Activated T-cell treated with anti-CD3 and anti-CD28 coated beads, Interleukin-2, amount 50 U/mL, for 4 hours (primary cell): ENCODE results near the gene CACNA1G. TPM values are rescaled to one million over a fixed set of nuclear protein-coding genes. Genes with fewer than 3 reads are reported as not detected.

Experiments
- ATAC-seq, 2 donors: fragments of 200-7000 bp; cut with Tn5 transposase; one replicate each; pipeline ENCODE4 v1.10.0; 2021
- DNase-seq: peaks from one replicate; pipeline ENCODE4 v3.0.0-alpha.2; 2020
- H3K27me3 Mint-ChIP-seq: one replicate; pipeline ENCODE4 v1.8.0; 2021; ENCODE audit warnings: low read depth, mixed read lengths
- H3K36me3 Mint-ChIP-seq: one replicate; pipeline ENCODE4 v1.8.0; 2022; ENCODE audit warnings: mixed read lengths; ENCODE audit not compliant: insufficient read depth
- H3K4me1 Mint-ChIP-seq: one replicate; pipeline ENCODE4 v1.8.0; 2021; ENCODE audit warnings: low read depth, mixed read lengths
- H3K4me3 Mint-ChIP-seq: one replicate; pipeline ENCODE4 v1.8.0; 2021; ENCODE audit warnings: mild to moderate bottlenecking, moderate library complexity, mixed read lengths
- H3K9me3 Mint-ChIP-seq: one replicate; pipeline ENCODE4 v1.8.0; 2021; ENCODE audit warnings: mixed read lengths
- total RNA-seq, 3 donors: library from RNA; stranded (reverse); gene quantifications; one replicate each; pipeline ENCODE4 v1.2.1, GENCODE V29; 2021

The CACNA1G gene
- total RNA-seq, 3 donors from 2014 or later: 0.03 TPM; not detected in 2

DNA sequence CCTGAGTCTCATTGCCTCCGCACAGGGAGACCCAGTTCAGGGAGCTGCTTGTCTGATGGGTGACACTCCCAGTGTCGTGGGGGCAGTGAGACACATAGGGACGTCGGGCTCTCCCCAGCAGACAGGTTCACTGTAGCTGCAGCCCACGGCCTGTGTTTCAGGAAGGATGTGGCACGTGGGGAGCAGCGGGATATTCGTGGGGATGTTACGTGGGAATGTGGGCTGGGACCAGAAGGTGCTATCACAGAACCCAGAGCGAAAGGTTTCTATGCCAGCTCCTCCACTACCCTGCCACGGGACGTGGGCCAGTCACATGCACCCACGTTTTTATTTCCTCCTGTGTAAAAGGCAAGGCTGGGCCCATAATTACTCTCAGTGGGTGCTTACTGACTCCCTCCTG lies 16.3 kb downstream of the CACNA1G start:
- Mint-ChIP-seq H3K9me3 (no peaks in the 10 kb centered on the region), H3K27me3 (peaks cover 13% of the 10 kb centered on the region), H3K4me3 (no peak overlapping the region), H3K36me3 (no peaks in the 10 kb centered on the region), H3K4me1 (no peaks in the 10 kb centered on the region)
- ATAC-seq: no peak
- DNase-seq: no peak

DNA sequence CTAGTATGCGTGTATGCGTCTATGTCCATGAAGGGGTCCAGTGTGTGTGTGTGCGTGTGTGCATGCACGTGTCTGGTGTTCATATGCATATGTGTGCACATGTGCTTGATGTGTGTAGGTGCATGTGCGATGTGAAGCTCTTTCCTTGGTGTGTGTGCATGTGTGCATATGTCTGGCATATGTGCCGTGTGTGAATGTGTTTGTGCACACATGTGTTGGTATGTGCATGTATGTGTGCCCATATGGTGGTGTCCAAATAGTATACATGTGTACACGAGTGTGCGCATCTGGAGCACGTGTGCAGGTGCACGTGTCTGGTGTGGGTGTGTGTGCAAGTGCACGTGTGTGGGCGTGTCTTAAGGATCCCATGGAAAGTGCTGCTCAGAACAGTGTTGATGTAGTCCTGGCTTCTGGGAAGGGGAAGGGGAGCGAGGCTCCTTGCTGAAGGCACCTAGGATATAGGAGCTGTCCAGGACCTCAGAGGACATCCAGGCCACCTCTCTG lies 17.0 kb downstream of the CACNA1G start:
- H3K4me3 Mint-ChIP-seq: no peak overlapping the region
- no peak for DNase-seq
- H3K36me3 Mint-ChIP-seq: no peaks in the 10 kb centered on the region
- peaks cover 13% of the 10 kb centered on the region for H3K27me3 Mint-ChIP-seq
- H3K9me3 Mint-ChIP-seq: no peaks in the 10 kb centered on the region
- ATAC-seq: no peak
- no peaks in the 10 kb centered on the region for H3K4me1 Mint-ChIP-seq

DNA sequence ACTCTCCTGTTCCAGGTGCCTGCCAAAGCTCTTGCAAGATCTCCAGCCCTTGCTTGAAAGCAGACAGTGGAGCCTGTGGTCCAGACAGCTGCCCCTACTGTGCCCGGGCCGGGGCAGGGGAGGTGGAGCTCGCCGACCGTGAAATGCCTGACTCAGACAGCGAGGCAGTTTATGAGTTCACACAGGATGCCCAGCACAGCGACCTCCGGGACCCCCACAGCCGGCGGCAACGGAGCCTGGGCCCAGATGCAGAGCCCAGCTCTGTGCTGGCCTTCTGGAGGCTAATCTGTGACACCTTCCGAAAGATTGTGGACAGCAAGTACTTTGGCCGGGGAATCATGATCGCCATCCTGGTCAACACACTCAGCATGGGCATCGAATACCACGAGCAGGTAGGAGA lies 17.7 kb downstream of the CACNA1G start:
- no peaks in the 10 kb centered on the region for H3K36me3 Mint-ChIP-seq
- ATAC-seq (no peak), DNase-seq (no peak)
- H3K9me3 Mint-ChIP-seq: no peaks in the 10 kb centered on the region
- H3K4me1 Mint-ChIP-seq: no peaks in the 10 kb centered on the region
- no peak overlapping the region for H3K4me3 Mint-ChIP-seq
- H3K27me3 Mint-ChIP-seq: peaks cover 15% of the 10 kb centered on the region

DNA sequence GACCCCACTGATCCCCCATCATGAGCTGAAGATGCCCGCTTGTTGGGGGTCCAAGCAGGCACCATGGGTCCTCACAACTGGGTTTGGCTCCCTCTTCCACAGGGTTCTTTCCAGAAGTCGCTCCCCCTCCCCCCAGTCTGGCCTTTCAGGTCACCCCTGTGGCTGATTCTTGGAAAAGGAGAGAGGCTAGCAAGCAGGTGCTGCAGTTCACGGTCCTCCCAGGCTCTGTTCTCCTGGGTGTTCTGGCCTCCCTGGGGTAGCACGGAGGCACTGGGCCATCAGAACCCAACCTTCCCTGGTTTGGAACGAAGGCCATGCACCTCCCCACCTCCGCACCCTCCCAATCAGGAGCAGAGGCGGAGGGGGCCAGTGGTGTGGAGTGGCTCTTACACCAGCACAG lies 18.9 kb downstream of the CACNA1G start:
- no peaks in the 10 kb centered on the region for H3K9me3 Mint-ChIP-seq
- ATAC-seq: no peak
- H3K4me1 Mint-ChIP-seq: no peaks in the 10 kb centered on the region
- H3K4me3 Mint-ChIP-seq: no peak overlapping the region
- no peaks in the 10 kb centered on the region for H3K36me3 Mint-ChIP-seq
- peaks cover 15% of the 10 kb centered on the region for H3K27me3 Mint-ChIP-seq
- DNase-seq: no peak

DNA sequence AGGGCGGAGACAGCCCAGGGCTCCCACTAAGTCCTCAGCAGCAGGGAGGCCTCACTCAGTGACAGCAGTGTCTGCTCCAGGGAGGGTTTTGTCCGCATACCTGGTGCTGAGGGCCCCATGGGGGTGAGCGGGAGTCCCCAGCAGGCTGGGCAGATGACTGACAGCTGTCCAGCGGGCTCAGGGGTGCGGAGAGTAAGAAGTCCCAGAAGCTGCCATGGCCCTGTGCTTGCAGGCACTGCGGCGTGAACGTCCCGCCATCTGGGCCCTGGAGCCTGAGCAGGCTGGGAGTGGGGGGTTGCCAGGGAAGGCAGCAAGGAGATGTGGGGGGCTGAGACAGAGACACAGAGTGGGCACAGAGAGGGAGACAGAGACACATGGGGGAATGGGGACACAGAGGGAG lies 20.1 kb downstream of the CACNA1G start:
- no peaks in the 10 kb centered on the region for H3K9me3 Mint-ChIP-seq
- ATAC-seq (no peak), DNase-seq (no peak)
- no peak overlapping the region for H3K4me3 Mint-ChIP-seq
- H3K27me3 Mint-ChIP-seq: peaks cover 15% of the 10 kb centered on the region
- no peaks in the 10 kb centered on the region for H3K4me1 Mint-ChIP-seq
- H3K36me3 Mint-ChIP-seq: no peaks in the 10 kb centered on the region

DNA sequence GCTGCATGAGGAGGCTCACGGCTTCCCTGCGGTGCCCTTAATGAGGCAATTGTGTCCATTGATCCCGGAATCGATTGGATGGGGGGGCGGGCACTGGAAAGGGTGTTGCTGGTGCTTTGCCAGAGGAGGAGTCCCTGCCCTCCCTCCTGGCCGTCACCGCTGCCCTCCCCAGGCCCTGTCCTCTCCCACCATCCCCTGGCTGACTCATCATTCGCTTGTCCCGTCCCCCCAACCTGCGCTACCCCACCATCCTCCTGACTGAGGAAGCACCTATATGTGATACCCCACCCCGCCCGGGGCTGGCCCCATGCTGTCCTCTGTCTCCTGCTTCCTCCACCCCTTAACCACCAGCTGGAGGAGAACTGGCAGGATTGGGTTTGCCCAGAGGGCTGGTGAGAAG lies 20.8 kb downstream of the CACNA1G start:
- Mint-ChIP-seq H3K27me3 (peaks cover 15% of the 10 kb centered on the region), H3K9me3 (no peaks in the 10 kb centered on the region), H3K36me3 (no peaks in the 10 kb centered on the region), H3K4me1 (no peaks in the 10 kb centered on the region), H3K4me3 (no peak overlapping the region)
- DNase-seq: no peak
- ATAC-seq: no peak

DNA sequence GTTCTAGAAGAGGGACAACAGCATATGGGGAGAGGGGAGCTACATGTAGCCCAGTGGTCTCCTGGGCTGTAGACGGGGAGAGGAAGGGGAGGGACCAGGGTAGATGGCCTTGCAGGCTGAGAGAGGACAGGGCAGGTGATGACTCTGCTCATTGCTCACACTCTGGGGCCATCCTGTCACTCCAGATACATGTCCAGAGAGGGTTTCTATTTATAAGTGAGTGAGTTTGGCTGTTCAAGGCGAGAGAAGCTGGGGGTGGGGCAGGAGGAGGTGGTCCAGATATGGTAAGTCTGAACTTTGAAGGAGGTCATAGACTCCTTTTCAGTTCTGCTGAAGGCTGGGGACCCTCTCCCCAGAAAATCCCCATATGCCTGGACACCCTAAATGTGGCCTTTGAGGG lies 22.2 kb downstream of the CACNA1G start:
- no peaks in the 10 kb centered on the region for H3K4me1 Mint-ChIP-seq
- peaks cover 9% of the 10 kb centered on the region for H3K27me3 Mint-ChIP-seq
- ATAC-seq (no peak), DNase-seq (no peak)
- no peaks in the 10 kb centered on the region for H3K9me3 Mint-ChIP-seq
- H3K4me3 Mint-ChIP-seq: no peak overlapping the region
- no peaks in the 10 kb centered on the region for H3K36me3 Mint-ChIP-seq

DNA sequence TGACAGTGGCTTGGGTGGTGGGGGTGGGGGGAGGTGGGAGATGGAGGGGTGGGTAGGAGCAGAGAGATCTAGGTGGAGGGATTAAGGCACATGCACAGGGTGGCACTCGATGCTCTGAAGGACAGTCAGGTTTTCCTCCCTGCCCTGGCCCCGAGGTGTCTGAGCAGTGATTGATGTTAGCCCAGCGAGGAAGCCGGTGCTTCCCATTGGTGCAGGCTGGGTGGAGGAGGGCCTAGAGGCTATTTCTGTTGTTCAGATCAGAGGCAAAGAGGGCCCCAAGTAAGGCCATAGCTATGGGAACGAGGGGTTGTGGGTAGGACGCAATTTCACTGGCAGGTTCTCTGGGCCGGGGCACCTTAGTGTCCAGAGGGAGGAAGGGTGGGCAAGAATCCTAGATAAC lies 23.1 kb downstream of the CACNA1G start:
- Mint-ChIP-seq H3K4me1 (no peaks in the 10 kb centered on the region), H3K36me3 (no peaks in the 10 kb centered on the region), H3K9me3 (no peaks in the 10 kb centered on the region), H3K27me3 (peaks cover 7% of the 10 kb centered on the region), H3K4me3 (no peak overlapping the region)
- ATAC-seq (no peak), DNase-seq (no peak)

DNA sequence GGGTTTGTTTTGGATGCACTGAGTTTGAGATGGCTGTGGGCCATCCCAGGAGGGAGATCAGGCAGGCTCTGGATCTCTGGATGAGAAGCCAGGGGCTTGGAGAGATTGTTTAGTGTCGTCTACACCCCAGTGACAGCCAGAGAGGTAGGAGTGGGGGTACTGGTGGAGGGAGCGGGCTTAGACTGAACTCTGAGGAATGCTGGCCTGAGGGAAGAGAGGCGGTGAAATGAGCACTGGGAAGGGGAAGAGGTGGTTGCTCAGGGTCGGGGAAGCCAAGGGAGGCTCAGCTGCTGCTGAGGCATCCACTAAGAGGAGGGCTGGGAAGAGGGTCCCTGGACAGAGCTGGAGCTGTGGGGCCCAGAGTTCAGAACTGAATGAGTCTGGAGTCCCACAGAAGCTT lies 23.6 kb downstream of the CACNA1G start:
- Mint-ChIP-seq H3K4me1 (no peaks in the 10 kb centered on the region), H3K36me3 (no peaks in the 10 kb centered on the region), H3K9me3 (no peaks in the 10 kb centered on the region), H3K4me3 (no peak overlapping the region), H3K27me3 (peaks cover 6% of the 10 kb centered on the region)
- ATAC-seq (no peak), DNase-seq (no peak)

DNA sequence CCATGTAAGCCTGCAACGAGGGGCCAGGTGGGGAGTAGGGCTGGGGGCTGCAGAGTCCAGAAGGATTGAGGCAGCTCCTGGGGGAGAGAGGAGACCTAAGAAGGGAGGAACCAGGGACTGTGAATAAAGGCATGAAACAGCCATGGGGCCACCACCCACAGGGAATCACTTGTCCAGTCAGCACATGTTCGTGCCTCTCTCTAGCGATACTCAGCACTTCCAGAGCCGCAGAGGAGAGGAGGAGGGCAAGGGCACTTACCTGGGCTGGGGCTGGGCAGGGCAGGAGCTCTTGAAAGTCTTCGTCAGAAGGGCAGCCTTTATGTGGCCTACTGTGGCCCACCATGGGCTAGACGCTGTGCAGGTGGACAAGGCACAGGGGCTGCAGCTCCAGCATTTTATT lies 24.2 kb downstream of the CACNA1G start:
- ATAC-seq: no peak
- no peak overlapping the region for H3K4me3 Mint-ChIP-seq
- H3K9me3 Mint-ChIP-seq: no peaks in the 10 kb centered on the region
- no peak for DNase-seq
- H3K27me3 Mint-ChIP-seq: peaks cover 6% of the 10 kb centered on the region
- H3K4me1 Mint-ChIP-seq: no peaks in the 10 kb centered on the region
- H3K36me3 Mint-ChIP-seq: no peaks in the 10 kb centered on the region

DNA sequence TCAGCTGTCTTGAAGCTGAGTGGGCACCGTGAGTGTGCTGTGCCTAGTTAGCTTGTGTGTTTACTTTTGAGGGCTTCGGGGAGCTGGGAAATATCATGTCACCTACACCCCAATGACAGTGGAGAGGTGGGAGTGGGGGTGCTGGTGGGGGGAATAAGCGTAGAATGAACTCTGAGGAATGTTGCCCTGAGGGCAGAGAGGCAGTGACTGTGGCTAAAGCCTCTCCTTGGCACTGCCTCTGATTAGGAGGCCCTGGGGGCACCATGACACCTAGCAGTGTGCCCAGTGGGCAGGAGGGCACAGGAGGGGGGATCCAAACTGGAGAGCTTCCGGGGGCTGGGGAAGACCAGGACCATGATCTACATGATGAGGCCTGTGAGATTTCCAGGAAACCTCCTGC lies 24.8 kb downstream of the CACNA1G start:
- Mint-ChIP-seq H3K4me1 (no peaks in the 10 kb centered on the region), H3K27me3 (peaks cover 6% of the 10 kb centered on the region), H3K4me3 (no peak overlapping the region), H3K36me3 (no peaks in the 10 kb centered on the region), H3K9me3 (no peaks in the 10 kb centered on the region)
- ATAC-seq (no peak), DNase-seq (no peak)

DNA sequence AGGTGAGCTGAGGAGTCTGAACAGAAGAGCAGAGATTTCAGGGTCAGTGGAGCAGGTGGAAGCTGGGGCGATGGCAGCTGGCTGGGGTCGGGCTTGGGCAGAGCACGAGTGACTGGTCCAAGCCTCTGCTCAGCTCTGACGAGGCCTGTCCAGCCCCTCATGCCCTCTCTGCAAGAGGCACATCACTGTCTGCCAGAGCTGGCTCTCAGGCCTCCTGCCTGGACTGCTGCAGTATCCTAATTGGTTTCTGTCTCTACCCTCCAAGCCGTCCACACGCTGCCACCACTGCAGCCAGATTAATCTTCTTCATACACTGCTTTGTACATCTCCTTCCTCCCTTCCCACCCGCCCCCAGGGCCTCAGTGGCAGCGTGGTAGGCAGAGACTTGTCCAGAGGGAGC lies 25.4 kb downstream of the CACNA1G start:
- Mint-ChIP-seq H3K4me3 (no peak overlapping the region), H3K9me3 (no peaks in the 10 kb centered on the region), H3K27me3 (peaks cover 6% of the 10 kb centered on the region), H3K4me1 (no peaks in the 10 kb centered on the region), H3K36me3 (no peaks in the 10 kb centered on the region)
- ATAC-seq (no peak), DNase-seq (no peak)

DNA sequence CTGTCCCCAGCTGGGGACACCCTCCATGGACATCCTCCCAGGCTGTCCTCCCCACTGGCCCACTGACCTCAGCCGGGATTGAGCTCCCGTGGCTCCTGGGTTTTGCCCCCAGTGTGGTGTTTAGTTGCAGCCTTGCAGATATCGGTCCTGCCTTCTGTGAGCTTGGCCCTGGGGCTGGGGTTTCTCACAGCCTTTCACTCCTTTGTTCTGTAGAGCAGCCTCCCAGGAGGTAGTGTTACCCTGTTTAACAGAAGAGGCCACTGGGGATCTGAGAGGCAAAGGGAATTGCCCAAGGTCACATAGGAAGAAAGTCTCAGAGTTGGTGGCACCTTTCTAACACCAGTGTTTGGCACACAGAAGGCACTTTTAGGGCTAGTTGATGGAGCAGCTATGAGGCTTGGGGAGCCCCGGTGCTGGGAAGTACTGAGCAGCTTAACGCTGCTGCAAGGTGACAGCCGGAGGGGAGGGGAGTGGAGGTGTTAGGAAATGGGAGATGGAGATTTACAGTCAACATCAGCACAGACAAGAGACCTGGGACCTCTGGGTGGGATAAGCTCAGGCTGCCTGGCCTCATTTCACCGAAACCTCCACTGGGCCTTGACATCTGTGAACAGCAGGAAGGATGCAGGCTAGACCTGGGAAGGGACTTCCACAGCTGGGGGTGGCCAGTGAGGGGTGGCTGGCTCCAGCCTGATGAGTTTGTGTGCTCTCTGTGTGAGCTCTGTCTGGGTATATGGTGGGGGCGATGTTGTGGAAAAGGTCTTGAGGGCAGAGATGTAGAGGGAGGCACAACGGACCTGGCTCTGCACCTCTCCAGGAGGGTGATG lies 26.1 kb downstream of the CACNA1G start:
- H3K9me3 Mint-ChIP-seq: no peaks in the 10 kb centered on the region
- ATAC-seq: no peak
- DNase-seq: no peak
- no peaks in the 10 kb centered on the region for H3K36me3 Mint-ChIP-seq
- H3K4me3 Mint-ChIP-seq: no peak overlapping the region
- peaks cover 6% of the 10 kb centered on the region for H3K27me3 Mint-ChIP-seq
- no peaks in the 10 kb centered on the region for H3K4me1 Mint-ChIP-seq

DNA sequence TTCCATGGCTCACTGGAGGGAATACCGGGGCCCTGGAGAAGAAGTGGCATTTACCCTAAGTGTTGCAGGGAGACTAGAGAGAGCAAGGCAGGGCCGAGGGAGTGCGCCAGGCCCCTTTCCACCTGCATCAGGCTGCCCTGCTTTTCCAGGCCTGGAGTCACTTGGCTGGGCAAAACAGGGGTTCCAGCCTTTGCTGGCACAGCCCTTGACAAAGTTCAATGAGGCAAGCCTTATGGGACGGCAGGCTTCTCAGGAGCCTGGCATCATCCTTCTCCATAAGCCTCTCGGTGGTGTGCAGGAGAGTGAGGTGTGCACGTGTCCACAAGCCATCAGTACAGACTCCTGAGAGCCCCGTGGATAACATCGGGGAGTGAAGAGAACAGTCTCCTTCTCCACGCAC lies 27.1 kb downstream of the CACNA1G start:
- Mint-ChIP-seq H3K4me1 (no peaks in the 10 kb centered on the region), H3K9me3 (no peaks in the 10 kb centered on the region), H3K36me3 (no peaks in the 10 kb centered on the region), H3K4me3 (no peak overlapping the region), H3K27me3 (peaks cover 3% of the 10 kb centered on the region)
- no peak for ATAC-seq
- no peak for DNase-seq

DNA sequence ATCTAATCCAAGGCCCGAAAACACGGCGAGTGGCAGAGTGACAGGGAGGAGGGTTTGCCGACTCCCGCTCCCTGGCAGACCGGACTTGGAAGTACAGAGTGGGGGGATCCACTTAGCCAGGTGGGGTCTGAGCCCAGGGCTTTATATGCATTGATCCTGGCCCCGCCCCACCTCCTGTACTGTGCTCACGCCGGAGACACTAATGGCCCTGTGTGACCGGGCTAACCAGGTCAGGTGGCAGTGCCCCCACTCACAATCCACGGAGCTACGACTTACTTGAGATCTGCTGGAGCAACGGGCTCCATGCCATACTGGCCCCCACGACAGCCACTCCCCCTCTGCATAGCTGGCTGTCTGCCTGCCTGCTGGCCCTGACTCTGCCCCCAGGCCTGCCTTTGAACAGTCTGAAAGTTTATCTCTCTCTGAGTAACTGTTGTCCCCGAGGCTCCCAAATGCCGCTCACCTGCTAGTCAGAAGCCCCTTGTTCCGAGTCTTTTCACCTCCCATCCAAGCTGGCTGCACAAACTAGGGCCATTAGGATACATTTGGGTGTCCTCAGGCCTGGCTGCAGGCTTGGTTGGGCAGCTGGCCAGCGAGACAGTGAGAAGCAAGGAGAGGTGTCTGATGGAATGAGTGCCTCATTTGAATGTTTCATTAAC lies 28.0 kb downstream of the CACNA1G start:
- ATAC-seq: no peak
- H3K36me3 Mint-ChIP-seq: no peaks in the 10 kb centered on the region
- no peak overlapping the region for H3K4me3 Mint-ChIP-seq
- DNase-seq: no peak
- no peaks in the 10 kb centered on the region for H3K9me3 Mint-ChIP-seq
- H3K27me3 Mint-ChIP-seq: peaks cover 2% of the 10 kb centered on the region
- H3K4me1 Mint-ChIP-seq: no peaks in the 10 kb centered on the region
